ENCODE measurements around the gene MTMR3. TPM values are rescaled to one million over a fixed set of nuclear protein-coding genes. Genes with fewer than 3 reads are reported as not detected.

The MTMR3 gene
- polyA plus RNA-seq, 2 of the 4 experiments (the other 2 are of a cell fraction) = 7.4 to 18.8 TPM

GRCh38 chr22:30041881-30042280, 158.9 kb downstream of the MTMR3 start:
- Histone ChIP-seq H3K4me1 (peaks cover 19% of the 10 kb centered on the region), H3K4me3 (no peak overlapping the region), H3K9me3 (no peaks in the 10 kb centered on the region), H3K27ac (no peak overlapping the region), H3K4me2 (no peak overlapping the region)
- CTCF ChIA-PET = interaction anchor here (0.6 to 1.8 kb wide), 2 partner anchors 36 to 213 kb away, joined by 3 to 6 read pairs; no protein-coding TSS in a partner anchor
- FAIRE-seq (no peak), ATAC-seq (no peak), DNase-seq (ENCODE audit: low read depth in 1 of 2, low spot score in 1 of 2) (no peak)
- 93% methylated on average over 2 of the region's 2 CpGs for WGBS (ENCODE audit: missing lambda C conversion rate)
- POLR2A ChIA-PET = no interaction called here
- no peak for TF ChIP-seq HOXB13 (CRISPR knock-in tag; IDR thresholded peaks at IDR 0.05; ENCODE audit: low read depth)
- no peak for TF ChIP-seq MYC (IDR thresholded peaks at IDR 0.05; ENCODE audit: borderline replicate concordance, low read length)
- TF ChIP-seq GATA3 (IDR thresholded peaks at IDR 0.05; ENCODE audit: borderline replicate concordance) = no peak
- no peak for TF ChIP-seq RARB (CRISPR knock-in tag; IDR thresholded peaks at IDR 0.05)
- TF ChIP-seq RAD21 (conservative IDR thresholded peaks at IDR 0.05 in 1 of 2, IDR thresholded peaks at IDR 0.05 in 1 of 2) = no peak
- TF ChIP-seq JUN (IDR thresholded peaks at IDR 0.05) = no peak
- no peak for TF ChIP-seq CEBPB (IDR thresholded peaks at IDR 0.05)
- no peak for TF ChIP-seq SREBF2 (IDR thresholded peaks at IDR 0.05)
- TF ChIP-seq ZC3H11A (IDR thresholded peaks at IDR 0.05) = no peak
- no peak for TF ChIP-seq FOSB (CRISPR knock-in tag; IDR thresholded peaks at IDR 0.05)
- TF ChIP-seq ESRRA (IDR thresholded peaks at IDR 0.05; ENCODE audit: borderline replicate concordance, low read length) = no peak
- TF ChIP-seq EP300 (IDR thresholded peaks at IDR 0.05) = no peak

- ChIA-PET CTCF (interaction anchor here (0.7 to 1.8 kb wide), 2 partner anchors 37 to 45 kb away, joined by 3 to 6 read pairs; no protein-coding TSS in a partner anchor), POLR2A (no interaction called here)
- DNase-seq (ENCODE audit: low read depth in 1 of 2, low spot score in 1 of 2) = no peak
- TF ChIP-seq BCL3 (IDR thresholded peaks at IDR 0.05) = no peak
- TF ChIP-seq, protein P1, sequence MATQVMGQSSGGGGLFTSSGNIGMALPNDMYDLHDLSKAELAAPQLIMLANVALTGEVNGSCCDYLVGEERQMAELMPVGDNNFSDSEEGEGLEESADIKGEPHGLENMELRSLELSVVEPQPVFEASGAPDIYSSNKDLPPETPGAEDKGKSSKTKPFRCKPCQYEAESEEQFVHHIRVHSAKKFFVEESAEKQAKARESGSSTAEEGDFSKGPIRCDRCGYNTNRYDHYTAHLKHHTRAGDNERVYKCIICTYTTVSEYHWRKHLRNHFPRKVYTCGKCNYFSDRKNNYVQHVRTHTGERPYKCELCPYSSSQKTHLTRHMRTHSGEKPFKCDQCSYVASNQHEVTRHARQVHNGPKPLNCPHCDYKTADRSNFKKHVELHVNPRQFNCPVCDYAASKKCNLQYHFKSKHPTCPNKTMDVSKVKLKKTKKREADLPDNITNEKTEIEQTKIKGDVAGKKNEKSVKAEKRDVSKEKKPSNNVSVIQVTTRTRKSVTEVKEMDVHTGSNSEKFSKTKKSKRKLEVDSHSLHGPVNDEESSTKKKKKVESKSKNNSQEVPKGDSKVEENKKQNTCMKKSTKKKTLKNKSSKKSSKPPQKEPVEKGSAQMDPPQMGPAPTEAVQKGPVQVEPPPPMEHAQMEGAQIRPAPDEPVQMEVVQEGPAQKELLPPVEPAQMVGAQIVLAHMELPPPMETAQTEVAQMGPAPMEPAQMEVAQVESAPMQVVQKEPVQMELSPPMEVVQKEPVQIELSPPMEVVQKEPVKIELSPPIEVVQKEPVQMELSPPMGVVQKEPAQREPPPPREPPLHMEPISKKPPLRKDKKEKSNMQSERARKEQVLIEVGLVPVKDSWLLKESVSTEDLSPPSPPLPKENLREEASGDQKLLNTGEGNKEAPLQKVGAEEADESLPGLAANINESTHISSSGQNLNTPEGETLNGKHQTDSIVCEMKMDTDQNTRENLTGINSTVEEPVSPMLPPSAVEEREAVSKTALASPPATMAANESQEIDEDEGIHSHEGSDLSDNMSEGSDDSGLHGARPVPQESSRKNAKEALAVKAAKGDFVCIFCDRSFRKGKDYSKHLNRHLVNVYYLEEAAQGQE (IDR thresholded peaks at IDR 0.05) = no peak
- TF ChIP-seq ZC3H11A (IDR thresholded peaks at IDR 0.05) = no peak
- no peak for TF ChIP-seq FOXS1 (CRISPR knock-in tag; IDR thresholded peaks at IDR 0.05)
- no peak for TF ChIP-seq FOSB (CRISPR knock-in tag; IDR thresholded peaks at IDR 0.05)
- no peak for TF ChIP-seq HDAC2 (IDR thresholded peaks at IDR 0.05)
- TF ChIP-seq, protein P2, sequence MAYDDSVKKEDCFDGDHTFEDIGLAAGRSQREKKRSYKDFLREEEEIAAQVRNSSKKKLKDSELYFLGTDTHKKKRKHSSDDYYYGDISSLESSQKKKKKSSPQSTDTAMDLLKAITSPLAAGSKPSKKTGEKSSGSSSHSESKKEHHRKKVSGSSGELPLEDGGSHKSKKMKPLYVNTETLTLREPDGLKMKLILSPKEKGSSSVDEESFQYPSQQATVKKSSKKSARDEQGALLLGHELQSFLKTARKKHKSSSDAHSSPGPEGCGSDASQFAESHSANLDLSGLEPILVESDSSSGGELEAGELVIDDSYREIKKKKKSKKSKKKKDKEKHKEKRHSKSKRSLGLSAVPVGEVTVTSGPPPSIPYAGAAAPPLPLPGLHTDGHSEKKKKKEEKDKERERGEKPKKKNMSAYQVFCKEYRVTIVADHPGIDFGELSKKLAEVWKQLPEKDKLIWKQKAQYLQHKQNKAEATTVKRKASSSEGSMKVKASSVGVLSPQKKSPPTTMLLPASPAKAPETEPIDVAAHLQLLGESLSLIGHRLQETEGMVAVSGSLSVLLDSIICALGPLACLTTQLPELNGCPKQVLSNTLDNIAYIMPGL (CRISPR knock-in tag; IDR thresholded peaks at IDR 0.05; ENCODE audit: borderline replicate concordance) = no peak
- no peak for TF ChIP-seq MAX (IDR thresholded peaks at IDR 0.05)
- no peak for TF ChIP-seq CHD4 (IDR thresholded peaks at IDR 0.05; ENCODE audit: borderline replicate concordance)
- TF ChIP-seq EHF (CRISPR knock-in tag; IDR thresholded peaks at IDR 0.05) = no peak
- WGBS (ENCODE audit: missing lambda C conversion rate) = 56% methylated on average over 4 of the region's 4 CpGs
- no peak for FAIRE-seq
- H3K4me1 ChIP-seq = peaks cover 18% of the 10 kb centered on the region
- no peak overlapping the region for H3K4me2 ChIP-seq
- H3K27ac ChIP-seq = no peak overlapping the region
- H3K4me3 ChIP-seq = no peak overlapping the region
- H3K9me3 ChIP-seq = no peaks in the 10 kb centered on the region
- no peak for ATAC-seq
Observed at GRCh38 chr22:30043161-30043560, 160.2 kb downstream of the MTMR3 start.

All from A549 (cell line).